Activated naive CD8-positive, alpha-beta T cell treated with anti-CD3 and anti-CD28 coated beads, Interleukin-2, amount 10 ng/mL, durations not matched to agents 7 days and 5 days (primary cell): ENCODE measurements around the gene DGUOK. TPM values are rescaled to one million over a fixed set of nuclear protein-coding genes. Genes with fewer than 3 reads are reported as not detected.
A peak's percentile ranks its signal among the peaks of the same experiment; 100 is the strongest.
"Not testable (repeated sequence)": the region's sequence is repeated elsewhere in the genome, so short reads cannot be mapped to it uniquely, and the experiment has no call there.

Source experiments
- ATAC-seq: fragments of 150-1000 bp; cut with Tn5 transposase; one replicate; pipeline ENCODE4 v1.10.0; 2021; ENCODE audit warnings: low read depth, moderate library complexity
- POLR2A ChIA-PET: fragments of 350-600 bp; sonication (Branson Sonifier 250); formaldehyde crosslinking; loops from one replicate; lab custom pipeline; 2021; ENCODE audit warnings: antibody characterized with exemption; lab: Charles Lee
- DNase-seq: peaks from one replicate; pipeline ENCODE4 v3.0.0; 2021
- H3K27ac Mint-ChIP-seq: one replicate; pipeline ENCODE4 v1.8.0; 2022; ENCODE audit warnings: mild to moderate bottlenecking, mixed read lengths
- H3K27me3 Mint-ChIP-seq: one replicate; pipeline ENCODE4 v1.8.0; 2022; ENCODE audit warnings: mild to moderate bottlenecking, moderate library complexity, mixed read lengths
- H3K36me3 Mint-ChIP-seq: one replicate; pipeline ENCODE4 v1.8.0; 2021; ENCODE audit warnings: mild to moderate bottlenecking, mixed read lengths
- H3K4me1 Mint-ChIP-seq: one replicate; pipeline ENCODE4 v1.8.0; 2021; ENCODE audit warnings: mixed read lengths
- H3K4me3 Mint-ChIP-seq: one replicate; pipeline ENCODE4 v1.8.0; 2022; ENCODE audit warnings: mild to moderate bottlenecking, moderate library complexity, mixed read lengths
- H3K9me3 Mint-ChIP-seq: one replicate; pipeline ENCODE4 v1.8.0; 2021; ENCODE audit warnings: mixed read lengths
- total RNA-seq, 2 experiments: library from RNA; stranded (reverse); gene quantifications; one replicate each; pipeline ENCODE4 v1.2.3, GENCODE V29; 2021

Gene DGUOK
- total RNA-seq, 2 experiments from 2014 or later = 71.6 to 77.7 TPM

- Mint-ChIP-seq H3K4me3 (no peak overlapping the region), H3K27me3 (no peaks in the 10 kb centered on the region), H3K9me3 (no peaks in the 10 kb centered on the region), H3K27ac (no peak overlapping the region), H3K4me1 (peaks cover 59% of the 10 kb centered on the region), H3K36me3 (peaks cover 34% of the 10 kb centered on the region)
- POLR2A ChIA-PET = interaction anchor here (1.0 kb wide), 1 partner anchor 7 kb away, joined by 3 read pairs; no protein-coding TSS in a partner anchor
- no peak for DNase-seq
- no peak for ATAC-seq
These were observed 9.0 kb downstream of the DGUOK start for GRCh38 chr2:73935641-73936040.

- Mint-ChIP-seq H3K9me3 (no peaks in the 10 kb centered on the region), H3K4me3 (peak overlapping the region; percentile 8), H3K27ac (peak overlapping the region; percentile 54), H3K27me3 (no peaks in the 10 kb centered on the region), H3K36me3 (peaks cover 35% of the 10 kb centered on the region), H3K4me1 (peaks cover 51% of the 10 kb centered on the region)
- POLR2A ChIA-PET = interaction anchor here (0.6 to 2.8 kb wide), 3 partner anchors 10 to 109 kb away, joined by 3 to 10 read pairs (median 7); partner anchors contain the start of gene DGUOK
- DNase-seq (no peak), ATAC-seq (no peak)
These were observed 10.6 kb downstream of the DGUOK start for GRCh38 chr2:73937103-73937885.

- Mint-ChIP-seq H3K27ac (no peak overlapping the region), H3K4me3 (no peak overlapping the region), H3K36me3 (peaks cover 35% of the 10 kb centered on the region), H3K9me3 (no peaks in the 10 kb centered on the region), H3K4me1 (peaks cover 50% of the 10 kb centered on the region), H3K27me3 (no peaks in the 10 kb centered on the region)
- POLR2A ChIA-PET = interaction anchor here (1.9 to 2.8 kb wide), 2 partner anchors 11 to 33 kb away, joined by 7 to 10 read pairs; partner anchors contain the start of gene DGUOK
- ATAC-seq (no peak), DNase-seq (no peak)
These were observed 11.2 kb downstream of the DGUOK start for GRCh38 chr2:73937899-73938298.

GRCh38 chr2:73938718-73939352 lies 12.2 kb downstream of the DGUOK start:
- Mint-ChIP-seq H3K27me3 (no peaks in the 10 kb centered on the region), H3K36me3 (peaks cover 32% of the 10 kb centered on the region), H3K9me3 (no peaks in the 10 kb centered on the region), H3K4me3 (no peak overlapping the region), H3K4me1 (peaks cover 50% of the 10 kb centered on the region), H3K27ac (no peak overlapping the region)
- peak; percentile 61 for ATAC-seq
- DNase-seq = no peak
- POLR2A ChIA-PET = interaction anchor here (0.5 to 2.8 kb wide), 5 partner anchors 12 to 48 kb away, joined by 3 to 10 read pairs (median 4); partner anchors contain the start of gene DGUOK

GRCh38 chr2:73939419-73939818 lies 12.7 kb downstream of the DGUOK start:
- Mint-ChIP-seq H3K4me1 (peaks cover 51% of the 10 kb centered on the region), H3K27ac (peak overlapping the region; percentile 11), H3K9me3 (no peaks in the 10 kb centered on the region), H3K4me3 (no peak overlapping the region), H3K36me3 (peaks cover 32% of the 10 kb centered on the region), H3K27me3 (no peaks in the 10 kb centered on the region)
- ATAC-seq = peak; percentile 68
- DNase-seq = no peak
- POLR2A ChIA-PET = interaction anchor here (0.7 to 2.8 kb wide), 3 partner anchors 12 to 48 kb away, joined by 3 to 10 read pairs (median 7); partner anchors contain the start of gene DGUOK

GRCh38 chr2:73940066-73940465 lies 13.4 kb downstream of the DGUOK start:
- H3K9me3 Mint-ChIP-seq, H3K4me3 Mint-ChIP-seq, H3K27me3 Mint-ChIP-seq, DNase-seq, H3K27ac Mint-ChIP-seq, ATAC-seq: not testable (repeated sequence)
- POLR2A ChIA-PET = interaction anchor here (2.8 kb wide), 1 partner anchor 31 kb away, joined by 10 read pairs; no protein-coding TSS in a partner anchor
- Mint-ChIP-seq H3K36me3 (peaks cover 33% of the 10 kb centered on the region), H3K4me1 (peaks cover 51% of the 10 kb centered on the region)

- no peak for ATAC-seq
- no peak overlapping the region for H3K4me3 Mint-ChIP-seq
- POLR2A ChIA-PET = no interaction called here
- H3K27ac Mint-ChIP-seq = no peak overlapping the region
- peaks cover 40% of the 10 kb centered on the region for H3K4me1 Mint-ChIP-seq
- DNase-seq = no peak
- H3K9me3 Mint-ChIP-seq = no peaks in the 10 kb centered on the region
- H3K36me3 Mint-ChIP-seq = peaks cover 28% of the 10 kb centered on the region
- no peaks in the 10 kb centered on the region for H3K27me3 Mint-ChIP-seq
These were observed 16.0 kb downstream of the DGUOK start for GRCh38 chr2:73942664-73943063.

GRCh38 chr2:73944714-73945113 lies 18.0 kb downstream of the DGUOK start:
- Mint-ChIP-seq H3K36me3 (peaks cover 27% of the 10 kb centered on the region), H3K4me3 (no peak overlapping the region), H3K4me1 (peaks cover 42% of the 10 kb centered on the region), H3K9me3 (no peaks in the 10 kb centered on the region), H3K27ac (no peak overlapping the region), H3K27me3 (no peaks in the 10 kb centered on the region)
- POLR2A ChIA-PET = no interaction called here
- ATAC-seq (no peak), DNase-seq (no peak)

- Mint-ChIP-seq H3K36me3 (peaks cover 30% of the 10 kb centered on the region), H3K9me3 (no peaks in the 10 kb centered on the region), H3K4me1 (peaks cover 42% of the 10 kb centered on the region), H3K27me3 (no peaks in the 10 kb centered on the region), H3K4me3 (no peak overlapping the region), H3K27ac (no peak overlapping the region)
- POLR2A ChIA-PET = no interaction called here
- no peak for ATAC-seq
- no peak for DNase-seq
These were observed 19.5 kb downstream of the DGUOK start for GRCh38 chr2:73946215-73946614.

- DNase-seq (no peak), ATAC-seq (no peak)
- H3K27ac Mint-ChIP-seq = no peak overlapping the region
- no peak overlapping the region for H3K4me3 Mint-ChIP-seq
- peaks cover 42% of the 10 kb centered on the region for H3K4me1 Mint-ChIP-seq
- no peaks in the 10 kb centered on the region for H3K9me3 Mint-ChIP-seq
- H3K36me3 Mint-ChIP-seq = peaks cover 32% of the 10 kb centered on the region
- H3K27me3 Mint-ChIP-seq = no peaks in the 10 kb centered on the region
- POLR2A ChIA-PET = no interaction called here
These were observed 20.0 kb downstream of the DGUOK start for GRCh38 chr2:73946666-73947065.

- no peak overlapping the region for H3K27ac Mint-ChIP-seq
- H3K27me3 Mint-ChIP-seq = no peaks in the 10 kb centered on the region
- H3K4me3 Mint-ChIP-seq = no peak overlapping the region
These were observed 20.8 kb downstream of the DGUOK start for GRCh38 chr2:73947412-73948018.

GRCh38 chr2:73949802-73950201 lies 23.1 kb downstream of the DGUOK start:
- no peak for DNase-seq
- Mint-ChIP-seq H3K36me3 (peaks cover 39% of the 10 kb centered on the region), H3K27ac (no peak overlapping the region), H3K9me3 (no peaks in the 10 kb centered on the region), H3K4me1 (peaks cover 41% of the 10 kb centered on the region), H3K4me3 (no peak overlapping the region), H3K27me3 (no peaks in the 10 kb centered on the region)
- ATAC-seq = no peak
- POLR2A ChIA-PET = no interaction called here

More at GRCh38 chr2:73947412-73948018, 20.8 kb downstream of the DGUOK start:
- peaks cover 37% of the 10 kb centered on the region for H3K36me3 Mint-ChIP-seq
- DNase-seq (no peak), ATAC-seq (no peak)
- peaks cover 48% of the 10 kb centered on the region for H3K4me1 Mint-ChIP-seq
- POLR2A ChIA-PET = no interaction called here
- H3K9me3 Mint-ChIP-seq = no peaks in the 10 kb centered on the region
